GM12872 (cell line): Measurements from ENCODE around the gene PES1.

Experiments used
- CTCF ChIP-seq: IDR thresholded peaks from 3 replicates; pipeline ENCODE4 v1.5.1; 2011; ENCODE audit warnings: low read depth, mild to moderate bottlenecking, low read length, moderate library complexity; ENCODE audit not compliant: insufficient read depth

Gene PES1

GRCh38 chr22:30605449-30606110 lies 13.9 kb upstream of the PES1 start:
- peak; percentile 79 for TF ChIP-seq CTCF

GRCh38 chr22:30604723-30605122 lies 13.0 kb upstream of the PES1 start:
- no peak for TF ChIP-seq CTCF

- no peak for TF ChIP-seq CTCF
Measured at GRCh38 chr22:30603801-30604200, 12.1 kb upstream of the PES1 start.

GRCh38 chr22:30602049-30602448 lies 10.3 kb upstream of the PES1 start:
- TF ChIP-seq CTCF: peak; percentile 54; the same call in 2 of the 3 replicates

- no peak for TF ChIP-seq CTCF
Measured at GRCh38 chr22:30601464-30601863, 9.8 kb upstream of the PES1 start.

- no peak for TF ChIP-seq CTCF
Measured at GRCh38 chr22:30600921-30601320, 9.2 kb upstream of the PES1 start.

GRCh38 chr22:30598986-30599385 lies 7.3 kb upstream of the PES1 start:
- no peak for TF ChIP-seq CTCF
